SK-N-SH treated with all-trans-retinoic acid at 6 μM for 48 hours (cell line): ENCODE results near the gene TLR10.

Source experiments
- ATAC-seq: fragments of 200-7000 bp; cut with Tn5 transposase; 3 replicates; pipeline ENCODE4 v1.9.1; 2020; ENCODE audit warnings: mild to moderate bottlenecking, moderate library complexity
- ARNTL ChIP-seq: fragments of 450-650 bp; formaldehyde crosslinking; IDR thresholded peaks from 2 replicates; pipeline ENCODE4 v1.5.0; 2020; ENCODE audit warnings: low read depth, mild to moderate bottlenecking, moderate library complexity, borderline replicate concordance
- BACH2 ChIP-seq: fragments of 250-450 bp; sonication (Bioruptor Pico); IDR thresholded peaks from 2 replicates; pipeline ENCODE4 v1.9.0; 2021; ENCODE audit warnings: mild to moderate bottlenecking, borderline replicate concordance
- CSDC2 ChIP-seq: fragments of 250-450 bp; sonication (Bioruptor Pico); IDR thresholded peaks from 2 replicates; pipeline ENCODE4 v1.5.0; 2020; ENCODE audit warnings: mild to moderate bottlenecking, moderate library complexity
- ESRRG ChIP-seq: fragments of 250-450 bp; sonication (Bioruptor Pico); IDR thresholded peaks from 2 replicates; pipeline ENCODE4 v1.6.1; 2021; ENCODE audit warnings: mild to moderate bottlenecking
- GLIS3 ChIP-seq: fragments of 250-450 bp; sonication (Bioruptor Pico); IDR thresholded peaks from 2 replicates; pipeline ENCODE4 v1.5.0; 2020; ENCODE audit warnings: mild to moderate bottlenecking, moderate library complexity
- OSR1 ChIP-seq: fragments of 250-450 bp; sonication (Bioruptor Pico); IDR thresholded peaks from 2 replicates; pipeline ENCODE4 v1.8.0; 2022; ENCODE audit warnings: moderate library complexity, mild to moderate bottlenecking, inconsistent platforms
- PPARA ChIP-seq: fragments of 250-450 bp; sonication (Bioruptor Pico); IDR thresholded peaks from 2 replicates; pipeline ENCODE4 v1.5.0; 2020; ENCODE audit warnings: mild to moderate bottlenecking, borderline replicate concordance
- RARB ChIP-seq: fragments of 250-450 bp; sonication (Bioruptor Pico); IDR thresholded peaks from 2 replicates; pipeline ENCODE4 v1.8.0; 2021; ENCODE audit warnings: mild to moderate bottlenecking, moderate library complexity
- SNAI2 ChIP-seq: fragments of 250-450 bp; sonication (Bioruptor Pico); IDR thresholded peaks from 2 replicates; pipeline ENCODE4 v1.5.0; 2020; ENCODE audit warnings: mild to moderate bottlenecking, moderate library complexity
- TCF4 ChIP-seq: fragments of 250-450 bp; sonication (Bioruptor Pico); IDR thresholded peaks from 2 replicates; pipeline ENCODE4 v1.8.0; 2021; ENCODE audit warnings: mild to moderate bottlenecking, moderate library complexity, borderline replicate concordance
- TOX ChIP-seq: fragments of 250-450 bp; sonication (Bioruptor Pico); IDR thresholded peaks from 2 replicates; pipeline ENCODE4 v1.8.0; 2021; ENCODE audit warnings: mild to moderate bottlenecking, moderate library complexity, borderline replicate concordance
- ZC3H10 ChIP-seq: fragments of 250-450 bp; sonication (Bioruptor Pico); IDR thresholded peaks from 2 replicates; pipeline ENCODE4 v1.5.1; 2021; ENCODE audit warnings: mild to moderate bottlenecking, moderate library complexity
- ZFP3 ChIP-seq: fragments of 250-450 bp; sonication (Bioruptor Pico); IDR thresholded peaks from 2 replicates; pipeline ENCODE4 v1.5.0; 2020; ENCODE audit warnings: mild to moderate bottlenecking, moderate library complexity
- ZFP30 ChIP-seq: fragments of 450-650 bp; formaldehyde crosslinking; IDR thresholded peaks from 2 replicates; pipeline ENCODE4 v1.5.0; 2022; ENCODE audit warnings: mild to moderate bottlenecking, moderate library complexity
- ZNF565 ChIP-seq: fragments of 450-650 bp; formaldehyde crosslinking; conservative IDR thresholded peaks from 2 replicates; pipeline ENCODE4 v1.5.0; 2020; ENCODE audit warnings: low read depth, mild to moderate bottlenecking, moderate library complexity
- ZNF70 ChIP-seq: fragments of 450-650 bp; formaldehyde crosslinking; IDR thresholded peaks from 2 replicates; pipeline ENCODE4 v1.5.0; 2020; ENCODE audit warnings: mild to moderate bottlenecking, moderate library complexity
- TF ChIP-seq, protein P1 (sequence below): fragments of 250-450 bp; sonication (Bioruptor Pico); IDR thresholded peaks from 2 replicates; pipeline ENCODE4 v1.5.1; 2020; ENCODE audit warnings: low read depth, mild to moderate bottlenecking, moderate library complexity
- TF ChIP-seq, protein P2 (sequence below): fragments of 250-450 bp; sonication (Bioruptor Pico); IDR thresholded peaks from 2 replicates; pipeline ENCODE4 v1.8.0; 2021; ENCODE audit warnings: low read depth, mild to moderate bottlenecking, moderate library complexity, borderline replicate concordance
- TF ChIP-seq, protein P3 (sequence below): fragments of 250-450 bp; sonication (Bioruptor Pico); IDR thresholded peaks from 2 replicates; pipeline ENCODE4 v1.8.0; 2020; ENCODE audit warnings: mild to moderate bottlenecking, moderate library complexity, borderline replicate concordance
- TF ChIP-seq, protein P4 (sequence below): fragments of 250-450 bp; sonication (Bioruptor Pico); IDR thresholded peaks from 2 replicates; pipeline ENCODE4 v1.5.0; 2020; ENCODE audit warnings: mild to moderate bottlenecking, moderate library complexity
- TF ChIP-seq, protein P5 (sequence below): fragments of 250-450 bp; sonication (Bioruptor Pico); IDR thresholded peaks from 2 replicates; pipeline ENCODE4 v1.5.1; 2021; ENCODE audit warnings: mild to moderate bottlenecking, moderate library complexity

Gene TLR10, protein sequence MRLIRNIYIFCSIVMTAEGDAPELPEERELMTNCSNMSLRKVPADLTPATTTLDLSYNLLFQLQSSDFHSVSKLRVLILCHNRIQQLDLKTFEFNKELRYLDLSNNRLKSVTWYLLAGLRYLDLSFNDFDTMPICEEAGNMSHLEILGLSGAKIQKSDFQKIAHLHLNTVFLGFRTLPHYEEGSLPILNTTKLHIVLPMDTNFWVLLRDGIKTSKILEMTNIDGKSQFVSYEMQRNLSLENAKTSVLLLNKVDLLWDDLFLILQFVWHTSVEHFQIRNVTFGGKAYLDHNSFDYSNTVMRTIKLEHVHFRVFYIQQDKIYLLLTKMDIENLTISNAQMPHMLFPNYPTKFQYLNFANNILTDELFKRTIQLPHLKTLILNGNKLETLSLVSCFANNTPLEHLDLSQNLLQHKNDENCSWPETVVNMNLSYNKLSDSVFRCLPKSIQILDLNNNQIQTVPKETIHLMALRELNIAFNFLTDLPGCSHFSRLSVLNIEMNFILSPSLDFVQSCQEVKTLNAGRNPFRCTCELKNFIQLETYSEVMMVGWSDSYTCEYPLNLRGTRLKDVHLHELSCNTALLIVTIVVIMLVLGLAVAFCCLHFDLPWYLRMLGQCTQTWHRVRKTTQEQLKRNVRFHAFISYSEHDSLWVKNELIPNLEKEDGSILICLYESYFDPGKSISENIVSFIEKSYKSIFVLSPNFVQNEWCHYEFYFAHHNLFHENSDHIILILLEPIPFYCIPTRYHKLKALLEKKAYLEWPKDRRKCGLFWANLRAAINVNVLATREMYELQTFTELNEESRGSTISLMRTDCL

DNA sequence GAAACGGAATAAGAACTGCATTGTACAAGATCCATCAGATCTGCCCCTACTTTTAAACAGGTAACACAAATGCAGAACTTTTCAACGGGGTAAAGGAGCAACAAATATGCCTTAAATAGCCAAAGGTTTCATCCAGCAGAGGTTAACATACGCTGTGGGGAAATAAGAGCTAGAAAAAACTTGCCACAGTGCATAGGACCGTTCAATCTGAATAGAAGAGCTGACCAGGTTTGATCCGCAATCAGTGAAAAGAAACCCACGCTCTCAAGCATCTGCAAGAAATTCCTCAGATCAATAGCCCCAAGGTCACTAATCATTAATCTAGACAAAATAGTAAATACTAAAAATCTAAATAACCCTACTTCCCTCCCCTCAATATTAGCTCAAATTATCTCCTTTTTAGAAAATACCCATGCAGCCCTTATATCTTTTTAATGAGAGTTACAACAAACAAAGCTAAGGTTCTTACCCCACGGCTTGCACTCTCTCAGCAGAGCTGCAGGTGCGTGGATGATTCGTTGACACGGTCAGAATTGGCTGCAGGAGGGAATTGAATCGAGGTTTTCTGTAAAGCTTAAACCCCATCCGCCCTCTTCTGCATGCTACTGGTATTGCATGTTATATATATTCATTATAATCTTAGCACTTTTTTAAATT is at the start of gene TLR10:
TSS of gene TLR10 (minus strand) at position 539 of the 657 bp plus-strand sequence. CDS start 7,400 bp downstream, outside the sequence.
- no peak for TF ChIP-seq ZC3H10 (CRISPR knock-in tag)
- no peak for TF ChIP-seq RARB
- TF ChIP-seq ESRRG (CRISPR knock-in tag), result no peak
- TF ChIP-seq, protein P1, sequence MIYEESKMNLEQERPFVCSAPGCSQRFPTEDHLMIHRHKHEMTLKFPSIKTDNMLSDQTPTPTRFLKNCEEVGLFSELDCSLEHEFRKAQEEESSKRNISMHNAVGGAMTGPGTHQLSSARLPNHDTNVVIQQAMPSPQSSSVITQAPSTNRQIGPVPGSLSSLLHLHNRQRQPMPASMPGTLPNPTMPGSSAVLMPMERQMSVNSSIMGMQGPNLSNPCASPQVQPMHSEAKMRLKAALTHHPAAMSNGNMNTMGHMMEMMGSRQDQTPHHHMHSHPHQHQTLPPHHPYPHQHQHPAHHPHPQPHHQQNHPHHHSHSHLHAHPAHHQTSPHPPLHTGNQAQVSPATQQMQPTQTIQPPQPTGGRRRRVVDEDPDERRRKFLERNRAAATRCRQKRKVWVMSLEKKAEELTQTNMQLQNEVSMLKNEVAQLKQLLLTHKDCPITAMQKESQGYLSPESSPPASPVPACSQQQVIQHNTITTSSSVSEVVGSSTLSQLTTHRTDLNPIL (CRISPR knock-in tag), result no peak
- no peak for TF ChIP-seq SNAI2 (CRISPR knock-in tag)
- no peak for TF ChIP-seq GLIS3 (CRISPR knock-in tag)
- no peak for TF ChIP-seq ZNF70 (CRISPR knock-in tag)
- no peak for TF ChIP-seq ZNF565 (CRISPR knock-in tag)
- no peak for TF ChIP-seq OSR1 (CRISPR knock-in tag)
- no peak for TF ChIP-seq ARNTL (CRISPR knock-in tag)
- no peak for TF ChIP-seq BACH2 (CRISPR knock-in tag)
- TF ChIP-seq, protein P2, sequence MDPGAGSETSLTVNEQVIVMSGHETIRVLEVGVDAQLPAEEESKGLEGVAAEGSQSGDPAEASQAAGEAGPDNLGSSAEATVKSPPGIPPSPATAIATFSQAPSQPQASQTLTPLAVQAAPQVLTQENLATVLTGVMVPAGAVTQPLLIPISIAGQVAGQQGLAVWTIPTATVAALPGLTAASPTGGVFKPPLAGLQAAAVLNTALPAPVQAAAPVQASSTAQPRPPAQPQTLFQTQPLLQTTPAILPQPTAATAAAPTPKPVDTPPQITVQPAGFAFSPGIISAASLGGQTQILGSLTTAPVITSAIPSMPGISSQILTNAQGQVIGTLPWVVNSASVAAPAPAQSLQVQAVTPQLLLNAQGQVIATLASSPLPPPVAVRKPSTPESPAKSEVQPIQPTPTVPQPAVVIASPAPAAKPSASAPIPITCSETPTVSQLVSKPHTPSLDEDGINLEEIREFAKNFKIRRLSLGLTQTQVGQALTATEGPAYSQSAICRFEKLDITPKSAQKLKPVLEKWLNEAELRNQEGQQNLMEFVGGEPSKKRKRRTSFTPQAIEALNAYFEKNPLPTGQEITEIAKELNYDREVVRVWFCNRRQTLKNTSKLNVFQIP, result no peak
- no peak for TF ChIP-seq TOX (CRISPR knock-in tag)
- TF ChIP-seq, protein P3, sequence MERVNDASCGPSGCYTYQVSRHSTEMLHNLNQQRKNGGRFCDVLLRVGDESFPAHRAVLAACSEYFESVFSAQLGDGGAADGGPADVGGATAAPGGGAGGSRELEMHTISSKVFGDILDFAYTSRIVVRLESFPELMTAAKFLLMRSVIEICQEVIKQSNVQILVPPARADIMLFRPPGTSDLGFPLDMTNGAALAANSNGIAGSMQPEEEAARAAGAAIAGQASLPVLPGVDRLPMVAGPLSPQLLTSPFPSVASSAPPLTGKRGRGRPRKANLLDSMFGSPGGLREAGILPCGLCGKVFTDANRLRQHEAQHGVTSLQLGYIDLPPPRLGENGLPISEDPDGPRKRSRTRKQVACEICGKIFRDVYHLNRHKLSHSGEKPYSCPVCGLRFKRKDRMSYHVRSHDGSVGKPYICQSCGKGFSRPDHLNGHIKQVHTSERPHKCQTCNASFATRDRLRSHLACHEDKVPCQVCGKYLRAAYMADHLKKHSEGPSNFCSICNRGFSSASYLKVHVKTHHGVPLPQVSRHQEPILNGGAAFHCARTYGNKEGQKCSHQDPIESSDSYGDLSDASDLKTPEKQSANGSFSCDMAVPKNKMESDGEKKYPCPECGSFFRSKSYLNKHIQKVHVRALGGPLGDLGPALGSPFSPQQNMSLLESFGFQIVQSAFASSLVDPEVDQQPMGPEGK, result no peak
- TF ChIP-seq, protein P4, sequence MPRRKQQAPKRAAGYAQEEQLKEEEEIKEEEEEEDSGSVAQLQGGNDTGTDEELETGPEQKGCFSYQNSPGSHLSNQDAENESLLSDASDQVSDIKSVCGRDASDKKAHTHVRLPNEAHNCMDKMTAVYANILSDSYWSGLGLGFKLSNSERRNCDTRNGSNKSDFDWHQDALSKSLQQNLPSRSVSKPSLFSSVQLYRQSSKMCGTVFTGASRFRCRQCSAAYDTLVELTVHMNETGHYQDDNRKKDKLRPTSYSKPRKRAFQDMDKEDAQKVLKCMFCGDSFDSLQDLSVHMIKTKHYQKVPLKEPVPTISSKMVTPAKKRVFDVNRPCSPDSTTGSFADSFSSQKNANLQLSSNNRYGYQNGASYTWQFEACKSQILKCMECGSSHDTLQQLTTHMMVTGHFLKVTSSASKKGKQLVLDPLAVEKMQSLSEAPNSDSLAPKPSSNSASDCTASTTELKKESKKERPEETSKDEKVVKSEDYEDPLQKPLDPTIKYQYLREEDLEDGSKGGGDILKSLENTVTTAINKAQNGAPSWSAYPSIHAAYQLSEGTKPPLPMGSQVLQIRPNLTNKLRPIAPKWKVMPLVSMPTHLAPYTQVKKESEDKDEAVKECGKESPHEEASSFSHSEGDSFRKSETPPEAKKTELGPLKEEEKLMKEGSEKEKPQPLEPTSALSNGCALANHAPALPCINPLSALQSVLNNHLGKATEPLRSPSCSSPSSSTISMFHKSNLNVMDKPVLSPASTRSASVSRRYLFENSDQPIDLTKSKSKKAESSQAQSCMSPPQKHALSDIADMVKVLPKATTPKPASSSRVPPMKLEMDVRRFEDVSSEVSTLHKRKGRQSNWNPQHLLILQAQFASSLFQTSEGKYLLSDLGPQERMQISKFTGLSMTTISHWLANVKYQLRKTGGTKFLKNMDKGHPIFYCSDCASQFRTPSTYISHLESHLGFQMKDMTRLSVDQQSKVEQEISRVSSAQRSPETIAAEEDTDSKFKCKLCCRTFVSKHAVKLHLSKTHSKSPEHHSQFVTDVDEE (CRISPR knock-in tag), result no peak
- no peak for TF ChIP-seq TCF4 (CRISPR knock-in tag)
- TF ChIP-seq ZFP30 (CRISPR knock-in tag), result no peak
- peak; percentile 79 for ATAC-seq

DNA sequence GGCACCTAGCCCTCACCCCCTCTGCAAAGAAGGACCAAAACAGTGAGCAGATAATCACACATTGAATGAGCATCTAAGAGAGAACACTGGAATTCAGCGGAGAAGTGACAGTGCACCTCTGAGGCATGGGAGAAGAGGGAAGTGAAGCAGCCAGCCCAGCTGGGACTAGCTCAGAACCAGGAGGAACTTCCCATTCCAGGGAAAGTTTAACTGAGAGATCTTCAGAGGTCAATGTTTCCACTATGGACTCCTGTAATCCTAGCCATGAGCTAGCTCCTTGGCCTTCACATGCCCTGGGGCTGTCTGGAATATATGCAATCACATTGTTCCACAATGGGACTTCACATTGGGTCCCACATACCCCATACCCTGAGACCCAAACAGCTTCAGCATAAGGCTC is 49.4 kb upstream of the TLR10 start:
- ATAC-seq, result no peak
- TF ChIP-seq, protein P3, result no peak
- TF ChIP-seq ESRRG (CRISPR knock-in tag) (no peak), SNAI2 (CRISPR knock-in tag) (no peak), CSDC2 (CRISPR knock-in tag) (no peak), ZFP3 (CRISPR knock-in tag) (no peak), PPARA (CRISPR knock-in tag) (no peak), TOX (CRISPR knock-in tag) (no peak)
- TF ChIP-seq, protein P5, sequence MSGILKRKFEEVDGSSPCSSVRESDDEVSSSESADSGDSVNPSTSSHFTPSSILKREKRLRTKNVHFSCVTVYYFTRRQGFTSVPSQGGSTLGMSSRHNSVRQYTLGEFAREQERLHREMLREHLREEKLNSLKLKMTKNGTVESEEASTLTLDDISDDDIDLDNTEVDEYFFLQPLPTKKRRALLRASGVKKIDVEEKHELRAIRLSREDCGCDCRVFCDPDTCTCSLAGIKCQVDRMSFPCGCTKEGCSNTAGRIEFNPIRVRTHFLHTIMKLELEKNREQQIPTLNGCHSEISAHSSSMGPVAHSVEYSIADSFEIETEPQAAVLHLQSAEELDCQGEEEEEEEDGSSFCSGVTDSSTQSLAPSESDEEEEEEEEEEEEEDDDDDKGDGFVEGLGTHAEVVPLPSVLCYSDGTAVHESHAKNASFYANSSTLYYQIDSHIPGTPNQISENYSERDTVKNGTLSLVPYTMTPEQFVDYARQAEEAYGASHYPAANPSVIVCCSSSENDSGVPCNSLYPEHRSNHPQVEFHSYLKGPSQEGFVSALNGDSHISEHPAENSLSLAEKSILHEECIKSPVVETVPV (CRISPR knock-in tag), result no peak
- TF ChIP-seq, protein P2, result no peak
